HG03439 (cell line): ENCODE measurements around the gene KBTBD8.

Experiments
- ATAC-seq: cut with Tn5 transposase; IDR thresholded peaks from one replicate; pipeline ENCODE4 v1.9.1; 2021; ENCODE audit warnings: mild to moderate bottlenecking, moderate library complexity; ENCODE audit not compliant: unreplicated experiment

KBTBD8 gene

DNA sequence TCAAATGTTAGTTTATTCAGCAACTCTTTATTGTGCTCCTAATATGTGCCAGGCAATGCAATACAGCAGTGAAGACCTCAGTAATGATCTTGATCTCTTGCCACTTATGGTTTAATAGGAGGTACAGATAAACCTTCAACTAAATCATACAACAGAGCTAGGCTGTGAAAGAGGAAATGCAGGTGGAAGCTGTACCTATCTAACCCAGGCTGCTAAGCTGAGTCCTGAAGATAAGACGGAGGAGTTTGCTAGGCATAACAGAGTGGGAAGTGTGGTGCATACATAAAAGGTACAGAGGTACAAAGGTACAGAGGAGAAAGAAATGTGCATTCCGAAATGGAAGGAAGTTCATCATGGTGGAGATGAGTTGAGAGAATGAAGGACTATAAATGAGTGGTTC lies 35.0 kb downstream of the KBTBD8 start:
- ATAC-seq: no peak

DNA sequence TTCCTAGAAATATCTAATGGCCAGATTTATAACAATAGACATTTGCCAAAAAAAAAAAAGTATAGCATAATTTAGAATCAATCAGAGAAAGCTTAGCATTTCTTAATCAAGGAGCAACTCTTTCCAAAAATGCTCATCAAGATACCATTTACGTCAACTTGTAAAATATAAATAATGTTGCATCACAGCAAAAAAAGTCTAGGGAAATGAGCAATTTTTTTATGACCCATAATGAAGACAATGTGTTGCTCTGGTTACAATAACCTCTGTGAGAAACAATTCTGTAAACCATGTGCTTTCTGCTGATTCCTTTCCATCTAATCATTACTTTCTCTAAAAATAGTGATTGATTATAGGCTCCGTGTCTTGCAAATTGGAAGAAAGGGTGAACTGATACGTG lies 36.3 kb downstream of the KBTBD8 start:
- no peak for ATAC-seq

DNA sequence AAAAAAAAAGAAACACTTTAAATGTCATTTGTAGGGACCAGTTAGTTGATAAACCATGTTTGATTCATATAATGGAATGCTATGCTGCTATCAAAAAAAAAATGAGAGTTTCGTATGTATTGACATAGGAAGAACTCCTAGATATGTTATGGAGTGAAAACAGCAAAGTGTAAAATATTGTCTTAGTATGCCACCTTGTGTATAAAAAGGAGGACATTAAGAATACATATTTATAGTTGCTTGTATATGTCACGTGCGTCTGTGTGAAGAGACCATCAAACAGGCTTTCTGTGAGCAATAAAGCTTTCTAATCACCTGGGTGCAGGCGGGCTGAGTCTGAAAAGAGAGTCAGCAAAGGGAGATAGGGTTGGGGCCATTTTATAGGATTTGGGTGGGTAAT lies 39.5 kb downstream of the KBTBD8 start:
- no peak for ATAC-seq

DNA sequence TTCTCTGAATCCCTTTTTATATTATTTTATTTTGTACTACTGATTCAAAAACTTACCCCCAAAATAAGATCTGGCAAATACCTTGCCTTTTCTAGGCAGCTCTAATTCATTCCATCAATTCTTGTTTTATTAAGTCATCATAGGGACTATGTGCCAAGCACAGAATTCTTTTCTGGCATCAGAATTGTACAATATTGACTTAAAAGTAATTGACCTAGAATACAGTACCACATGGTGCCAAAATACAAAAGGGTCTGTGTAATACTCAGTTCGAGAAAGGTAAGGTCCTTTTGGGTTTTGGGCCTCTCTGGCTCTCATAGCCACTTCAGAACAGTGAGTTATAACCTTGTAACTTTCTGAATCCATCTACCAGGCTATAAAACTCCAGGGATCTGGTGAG lies 46.2 kb downstream of the KBTBD8 start:
- ATAC-seq: no peak

GRCh38 chr3:67044955-67045354 lies 46.8 kb downstream of the KBTBD8 start:
- no peak for ATAC-seq

- no peak for ATAC-seq
Measured at GRCh38 chr3:67045711-67046465, 47.8 kb downstream of the KBTBD8 start.

GRCh38 chr3:67047051-67047450 lies 48.9 kb downstream of the KBTBD8 start:
- no peak for ATAC-seq

DNA sequence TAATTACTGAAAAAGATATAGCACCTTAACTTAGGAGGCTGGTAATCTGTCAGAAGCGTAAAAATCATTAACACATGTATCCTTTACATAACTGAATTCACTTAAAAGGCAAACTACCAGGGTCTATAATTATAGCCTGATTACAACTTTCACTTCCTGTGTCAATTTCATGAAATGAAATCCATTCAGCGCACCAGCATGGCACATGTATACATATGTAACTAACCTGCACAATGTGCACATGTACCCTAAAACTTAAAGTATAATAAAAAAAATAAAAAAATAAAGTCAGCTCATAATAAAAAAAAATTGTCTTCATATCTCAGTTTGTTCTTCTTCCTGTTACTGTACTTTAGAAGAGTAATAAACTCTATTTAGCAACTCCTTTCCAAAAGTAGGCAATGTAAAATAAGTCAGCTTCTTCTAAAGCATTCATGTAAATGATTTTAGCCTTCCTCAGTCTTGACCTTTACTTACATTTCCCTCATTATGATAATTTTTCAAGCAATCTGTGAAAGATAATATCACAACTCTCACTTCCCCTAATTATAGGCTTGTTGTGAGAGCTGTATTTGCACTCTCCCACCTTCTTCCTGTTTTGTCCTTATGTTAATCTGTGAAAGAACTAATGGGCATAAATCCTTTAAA lies 50.1 kb downstream of the KBTBD8 start:
- peak; percentile 81 for ATAC-seq

- ATAC-seq: peak; percentile 43
Measured at GRCh38 chr3:67048715-67049074, 50.6 kb downstream of the KBTBD8 start.

- ATAC-seq: no peak
Measured at GRCh38 chr3:67059443-67059842, 61.3 kb downstream of the KBTBD8 start.
